ENCODE measurements around the gene BRD3.

- TF ChIP-seq CTCF (conservative IDR thresholded peaks at IDR 0.05; ENCODE audit: low read depth, low read length), result no peak
- TF ChIP-seq EZH2 (IDR thresholded peaks at IDR 0.05; ENCODE audit: borderline replicate concordance, low read depth, low read length, poor library complexity, severe bottlenecking), result no peak
These were observed 33.9 kb upstream of the BRD3 start for GRCh38 chr9:134101623-134102149.

All from A673 (cell line).